Measurements from ENCODE around the gene LCE3D. TPM values are rescaled to one million over a fixed set of nuclear protein-coding genes. Genes with fewer than 3 reads are reported as not detected.

The LCE3D gene
- total and polyA plus RNA-seq, 2 experiments from 2014 or later: not detected

- no peak for DNase-seq (ENCODE audit: low spot score)
- no peaks in the 10 kb centered on the region for H3K4me1 Mint-ChIP-seq
- Histone ChIP-seq H3K27me3 (ENCODE audit: insufficient read depth) (no peaks in the 10 kb centered on the region), H3K27ac (ENCODE audit: low read depth) (no peak within 1 kb of the TSS), H4K20me1 (replicated peaks; ENCODE audit: insufficient read depth) (no peaks in the 10 kb centered on the region), H3K4me1 (ENCODE audit: insufficient read depth) (no peaks in the 10 kb centered on the region), H3K4me2 (no peak within 1 kb of the TSS), H3K36me3 (ENCODE audit: insufficient read depth) (0 out of 2 replicates have a peak, but pooled peaks cover 3% of the 10 kb centered on the region), H3K9me2 (ENCODE audit: insufficient read depth) (peaks cover 11% of the 10 kb centered on the region; the same call in 1 of the 2 replicates), H3K4me3 (no peak within 1 kb of the TSS), H3K79me2 (replicated peaks; ENCODE audit: insufficient read depth) (no peaks in the 10 kb centered on the region), H3F3A (replicated peaks; ENCODE audit: low read depth) (no peaks in the 10 kb centered on the region), H2AFZ (peak within 1 kb of the TSS; percentile 38; the same call in 1 of the 2 replicates)
- no peaks in the 10 kb centered on the region for H3K27me3 Mint-ChIP-seq (ENCODE audit: insufficient read depth, low read depth, poor library complexity)
- 0 out of 3 replicates have a peak, but pooled peaks cover 3% of the 10 kb centered on the region for H3K36me3 Mint-ChIP-seq (ENCODE audit: low read depth)
- ATAC-seq: no peak
- no peak within 1 kb of the TSS for H3K4me3 Mint-ChIP-seq
- no peak within 1 kb of the TSS; the same call in 1 of the 2 replicates for H3K27ac Mint-ChIP-seq
- TF ChIP-seq POLR2AphosphoS5 (IDR thresholded peaks at IDR 0.05; ENCODE audit: low read depth): no peak
- TF ChIP-seq, protein P1, sequence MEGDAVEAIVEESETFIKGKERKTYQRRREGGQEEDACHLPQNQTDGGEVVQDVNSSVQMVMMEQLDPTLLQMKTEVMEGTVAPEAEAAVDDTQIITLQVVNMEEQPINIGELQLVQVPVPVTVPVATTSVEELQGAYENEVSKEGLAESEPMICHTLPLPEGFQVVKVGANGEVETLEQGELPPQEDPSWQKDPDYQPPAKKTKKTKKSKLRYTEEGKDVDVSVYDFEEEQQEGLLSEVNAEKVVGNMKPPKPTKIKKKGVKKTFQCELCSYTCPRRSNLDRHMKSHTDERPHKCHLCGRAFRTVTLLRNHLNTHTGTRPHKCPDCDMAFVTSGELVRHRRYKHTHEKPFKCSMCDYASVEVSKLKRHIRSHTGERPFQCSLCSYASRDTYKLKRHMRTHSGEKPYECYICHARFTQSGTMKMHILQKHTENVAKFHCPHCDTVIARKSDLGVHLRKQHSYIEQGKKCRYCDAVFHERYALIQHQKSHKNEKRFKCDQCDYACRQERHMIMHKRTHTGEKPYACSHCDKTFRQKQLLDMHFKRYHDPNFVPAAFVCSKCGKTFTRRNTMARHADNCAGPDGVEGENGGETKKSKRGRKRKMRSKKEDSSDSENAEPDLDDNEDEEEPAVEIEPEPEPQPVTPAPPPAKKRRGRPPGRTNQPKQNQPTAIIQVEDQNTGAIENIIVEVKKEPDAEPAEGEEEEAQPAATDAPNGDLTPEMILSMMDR (conservative IDR thresholded peaks at IDR 0.05; ENCODE audit: low read depth in 2 of 2): no peak
- no peak for TF ChIP-seq JUNB (IDR thresholded peaks at IDR 0.05; ENCODE audit: unreplicated experiment)
- no peak for TF ChIP-seq ZNF114 (CRISPR knock-in tag; IDR thresholded peaks at IDR 0.05)
- TF ChIP-seq CREB1 (CRISPR knock-in tag; IDR thresholded peaks at IDR 0.05; ENCODE audit: low read depth): no peak
- TF ChIP-seq NANOG (IDR thresholded peaks at IDR 0.05; ENCODE audit: borderline replicate concordance): no peak
- no peak for TF ChIP-seq EZH2 (IDR thresholded peaks at IDR 0.05; ENCODE audit: low read depth, unreplicated experiment)
- H3K9me3 Mint-ChIP-seq: peaks cover 17% of the 10 kb centered on the region
Measured at GRCh38 chr1:152566681-152567080, 13.6 kb downstream of the LCE3D start, which contains the start of gene LCE3E. Gene LCE3E, minus strand, starts transcription at chr1:152566780. Its CDS starts 572 bp downstream, at chr1:152566208.

DNA sequence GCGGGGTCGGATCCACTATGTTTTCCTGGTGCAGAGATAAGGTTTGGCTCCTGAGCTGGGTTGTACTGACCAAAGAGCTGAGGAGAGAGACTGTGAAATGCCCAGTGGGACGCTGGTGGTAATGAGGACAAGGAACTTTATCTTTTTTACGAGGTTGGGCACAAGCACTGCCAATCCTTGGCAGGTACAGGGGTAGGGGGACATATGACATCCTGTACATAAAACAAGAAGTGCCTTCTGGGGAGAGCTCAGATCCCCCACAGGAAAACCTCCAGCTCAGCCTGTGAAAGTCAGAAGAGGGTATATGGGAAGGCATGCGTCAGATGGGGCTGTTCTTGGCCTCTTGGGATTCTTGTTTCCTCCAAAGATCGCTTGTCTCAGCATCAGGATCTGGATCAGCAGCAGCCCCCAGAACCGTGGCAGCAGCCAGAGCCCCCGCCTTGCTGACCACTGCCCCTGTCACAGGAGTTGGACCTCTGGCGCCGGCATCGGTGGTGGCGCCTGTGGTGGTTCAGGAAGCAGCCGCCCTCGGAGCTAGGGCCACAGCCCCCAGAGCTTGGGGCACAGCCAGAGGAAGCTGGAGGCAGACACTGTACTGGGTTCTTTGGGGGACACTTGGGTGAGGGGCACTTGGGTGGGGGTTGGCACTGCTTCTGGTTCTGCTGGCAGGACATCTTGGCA, 14.6 kb downstream of the LCE3D start:
- Histone ChIP-seq H3K79me2 (replicated peaks; ENCODE audit: insufficient read depth) (no peaks in the 10 kb centered on the region), H3K27me3 (ENCODE audit: insufficient read depth) (no peaks in the 10 kb centered on the region), H3F3A (replicated peaks; ENCODE audit: low read depth) (no peaks in the 10 kb centered on the region), H3K4me3 (no peak overlapping the region), H3K27ac (ENCODE audit: low read depth) (no peak overlapping the region), H3K4me1 (ENCODE audit: insufficient read depth) (no peaks in the 10 kb centered on the region), H4K20me1 (replicated peaks; ENCODE audit: insufficient read depth) (no peaks in the 10 kb centered on the region), H2AFZ (no peak overlapping the region), H3K36me3 (ENCODE audit: insufficient read depth) (0 out of 2 replicates have a peak, but pooled peaks cover 3% of the 10 kb centered on the region), H3K4me2 (no peak overlapping the region), H3K9me2 (ENCODE audit: insufficient read depth) (peaks cover 19% of the 10 kb centered on the region)
- Mint-ChIP-seq H3K36me3 (ENCODE audit: low read depth) (peaks cover 3% of the 10 kb centered on the region; the same call in 1 of the 3 replicates), H3K27ac (no peak overlapping the region; the same call in 1 of the 2 replicates), H3K4me1 (no peaks in the 10 kb centered on the region), H3K9me3 (peaks cover 13% of the 10 kb centered on the region), H3K4me3 (no peak overlapping the region), H3K27me3 (ENCODE audit: insufficient read depth, low read depth, poor library complexity) (no peaks in the 10 kb centered on the region)
- DNase-seq (ENCODE audit: low spot score) (no peak), ATAC-seq (no peak)
- TF ChIP-seq JUNB (IDR thresholded peaks at IDR 0.05; ENCODE audit: unreplicated experiment): no peak
- no peak for TF ChIP-seq ZNF331 (CRISPR knock-in tag; IDR thresholded peaks at IDR 0.05; ENCODE audit: low read depth)
- TF ChIP-seq STAT1 (IDR thresholded peaks at IDR 0.05; ENCODE audit: unreplicated experiment): no peak
- TF ChIP-seq, protein P2, sequence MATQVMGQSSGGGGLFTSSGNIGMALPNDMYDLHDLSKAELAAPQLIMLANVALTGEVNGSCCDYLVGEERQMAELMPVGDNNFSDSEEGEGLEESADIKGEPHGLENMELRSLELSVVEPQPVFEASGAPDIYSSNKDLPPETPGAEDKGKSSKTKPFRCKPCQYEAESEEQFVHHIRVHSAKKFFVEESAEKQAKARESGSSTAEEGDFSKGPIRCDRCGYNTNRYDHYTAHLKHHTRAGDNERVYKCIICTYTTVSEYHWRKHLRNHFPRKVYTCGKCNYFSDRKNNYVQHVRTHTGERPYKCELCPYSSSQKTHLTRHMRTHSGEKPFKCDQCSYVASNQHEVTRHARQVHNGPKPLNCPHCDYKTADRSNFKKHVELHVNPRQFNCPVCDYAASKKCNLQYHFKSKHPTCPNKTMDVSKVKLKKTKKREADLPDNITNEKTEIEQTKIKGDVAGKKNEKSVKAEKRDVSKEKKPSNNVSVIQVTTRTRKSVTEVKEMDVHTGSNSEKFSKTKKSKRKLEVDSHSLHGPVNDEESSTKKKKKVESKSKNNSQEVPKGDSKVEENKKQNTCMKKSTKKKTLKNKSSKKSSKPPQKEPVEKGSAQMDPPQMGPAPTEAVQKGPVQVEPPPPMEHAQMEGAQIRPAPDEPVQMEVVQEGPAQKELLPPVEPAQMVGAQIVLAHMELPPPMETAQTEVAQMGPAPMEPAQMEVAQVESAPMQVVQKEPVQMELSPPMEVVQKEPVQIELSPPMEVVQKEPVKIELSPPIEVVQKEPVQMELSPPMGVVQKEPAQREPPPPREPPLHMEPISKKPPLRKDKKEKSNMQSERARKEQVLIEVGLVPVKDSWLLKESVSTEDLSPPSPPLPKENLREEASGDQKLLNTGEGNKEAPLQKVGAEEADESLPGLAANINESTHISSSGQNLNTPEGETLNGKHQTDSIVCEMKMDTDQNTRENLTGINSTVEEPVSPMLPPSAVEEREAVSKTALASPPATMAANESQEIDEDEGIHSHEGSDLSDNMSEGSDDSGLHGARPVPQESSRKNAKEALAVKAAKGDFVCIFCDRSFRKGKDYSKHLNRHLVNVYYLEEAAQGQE (IDR thresholded peaks at IDR 0.05; ENCODE audit: unreplicated experiment): no peak
- TF ChIP-seq POLR2AphosphoS5 (IDR thresholded peaks at IDR 0.05; ENCODE audit: low read depth): no peak
- TF ChIP-seq CREB1 (CRISPR knock-in tag; IDR thresholded peaks at IDR 0.05; ENCODE audit: low read depth): no peak
- TF ChIP-seq, protein P1 (conservative IDR thresholded peaks at IDR 0.05; ENCODE audit: low read depth in 2 of 2): no peak
- no peak for TF ChIP-seq ZNF114 (CRISPR knock-in tag; IDR thresholded peaks at IDR 0.05)
- no peak for TF ChIP-seq NANOG (IDR thresholded peaks at IDR 0.05; ENCODE audit: borderline replicate concordance)
